NCI-H2029 treated with DMSO at 0.1 percent for 48 hours (cell line): ENCODE measurements around the gene DNMT3L.
"Not testable (repeated sequence)": the region's sequence is repeated elsewhere in the genome, so short reads cannot be mapped to it uniquely, and the experiment has no call there.

Experiments
- DNase-seq: peaks from one replicate; lab custom pipeline; 2025; lab: John Stamatoyannopoulos, UW

The DNMT3L gene

DNA sequence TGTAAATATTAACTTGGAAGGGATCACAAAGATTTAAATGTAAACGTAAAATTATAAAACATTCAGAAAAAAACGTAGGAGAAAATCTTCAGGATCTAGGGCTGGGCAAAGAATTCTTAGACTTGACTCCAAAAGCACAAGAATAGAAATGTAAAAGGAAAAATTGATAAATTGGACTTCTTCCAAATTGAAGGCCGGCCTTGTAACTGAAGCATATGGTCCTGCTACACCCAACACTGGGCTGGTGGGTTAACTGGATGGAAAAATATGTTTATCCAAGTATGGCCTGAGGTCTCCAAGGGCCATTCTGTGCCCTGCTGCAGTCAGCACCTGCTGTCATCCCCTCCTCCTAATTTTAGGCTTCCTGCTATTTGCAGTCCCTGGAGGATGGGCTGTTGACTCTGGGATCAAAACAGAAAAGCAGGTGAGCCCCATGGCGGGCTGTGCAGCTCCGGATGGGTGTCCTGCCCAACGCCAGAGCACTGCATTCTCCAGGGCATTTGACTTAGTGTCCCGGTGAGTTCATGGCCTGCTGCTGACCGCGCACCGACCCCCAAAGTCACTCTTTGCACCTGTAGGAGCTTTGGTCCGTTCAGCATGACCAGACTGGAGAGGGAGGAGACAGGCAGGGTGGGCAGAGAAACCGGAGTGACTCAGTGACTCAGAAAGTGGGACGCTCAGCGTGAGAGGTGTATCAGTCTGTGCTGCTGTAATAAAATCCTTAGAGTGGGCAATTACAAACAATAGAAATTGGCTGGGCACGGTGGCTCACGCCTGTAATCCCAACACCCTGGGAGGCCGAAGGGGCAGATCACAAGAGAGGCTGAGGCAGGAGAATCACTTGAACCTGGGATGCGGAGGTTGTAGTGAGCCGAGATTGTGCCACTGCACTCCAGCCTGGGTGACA lies 17.9 kb upstream of the DNMT3L start:
- DNase-seq = no peak

DNA sequence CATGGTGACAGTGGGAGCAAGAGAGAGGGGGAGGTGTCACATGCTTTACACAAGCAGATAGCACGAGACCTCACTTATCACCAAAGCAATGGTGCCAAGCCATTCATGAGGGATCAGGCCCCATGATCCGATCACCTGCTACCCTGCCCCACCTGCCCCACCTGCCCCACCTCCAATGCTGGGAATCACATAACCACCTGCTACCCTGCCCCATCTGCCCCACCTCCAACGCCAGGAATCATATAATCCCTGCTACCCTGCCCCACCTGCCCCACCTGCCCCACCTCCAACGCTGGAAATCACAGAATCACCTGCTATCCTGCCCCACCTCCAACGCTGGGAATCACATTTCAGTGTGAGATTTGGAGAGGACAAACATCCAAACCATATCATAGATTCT lies 13.3 kb upstream of the DNMT3L start:
- no peak for DNase-seq

DNA sequence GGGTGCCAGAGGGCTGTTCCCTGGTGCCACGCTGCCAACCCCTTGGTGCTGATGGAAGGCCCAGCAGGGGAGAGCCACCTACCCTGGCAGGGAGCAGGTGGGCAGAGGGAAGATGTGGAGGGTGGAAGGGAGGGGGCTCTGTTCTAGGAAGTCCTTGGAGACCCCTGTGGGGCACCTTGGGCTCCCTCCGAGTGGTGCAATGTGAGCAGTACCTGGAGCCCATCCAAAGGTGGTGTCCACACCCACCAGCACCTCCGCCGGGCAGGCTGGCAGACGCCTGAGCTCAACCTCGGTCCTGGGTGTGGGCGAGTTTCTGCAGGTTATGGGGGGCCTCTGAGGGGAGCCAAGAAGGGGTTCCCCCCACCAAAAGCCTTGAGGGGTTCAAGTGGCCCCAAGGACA lies 11.3 kb upstream of the DNMT3L start:
- no peak for DNase-seq

DNA sequence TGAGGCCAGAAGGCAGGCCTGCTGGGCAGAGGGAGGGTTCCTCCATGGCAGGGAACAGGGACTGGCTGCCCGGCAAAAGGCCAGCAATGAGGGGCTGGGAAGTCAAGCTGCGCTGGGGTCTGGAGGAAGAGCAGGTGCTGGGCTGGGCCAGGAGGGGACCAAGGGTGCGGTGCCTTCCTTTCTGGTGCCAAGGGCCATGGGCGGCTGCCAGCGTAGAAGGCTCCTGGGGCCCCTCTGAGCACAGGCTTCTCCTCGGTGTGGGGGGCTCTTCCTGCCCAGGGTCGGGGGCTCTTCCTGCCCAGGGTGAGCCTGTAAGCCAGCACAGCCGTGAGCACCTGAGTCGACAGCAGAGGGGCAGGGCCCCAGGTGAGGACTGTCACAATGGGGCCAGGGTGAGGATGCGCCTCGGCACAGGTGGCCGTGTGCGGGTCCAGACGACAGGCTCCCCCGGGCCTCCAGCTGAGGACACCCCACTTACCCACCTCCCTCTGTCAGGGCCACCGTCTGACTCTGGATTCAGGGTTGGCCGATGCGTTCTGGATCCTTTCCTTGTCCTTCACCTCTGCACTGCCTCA lies 10.7 kb upstream of the DNMT3L start:
- DNase-seq = no peak

DNA sequence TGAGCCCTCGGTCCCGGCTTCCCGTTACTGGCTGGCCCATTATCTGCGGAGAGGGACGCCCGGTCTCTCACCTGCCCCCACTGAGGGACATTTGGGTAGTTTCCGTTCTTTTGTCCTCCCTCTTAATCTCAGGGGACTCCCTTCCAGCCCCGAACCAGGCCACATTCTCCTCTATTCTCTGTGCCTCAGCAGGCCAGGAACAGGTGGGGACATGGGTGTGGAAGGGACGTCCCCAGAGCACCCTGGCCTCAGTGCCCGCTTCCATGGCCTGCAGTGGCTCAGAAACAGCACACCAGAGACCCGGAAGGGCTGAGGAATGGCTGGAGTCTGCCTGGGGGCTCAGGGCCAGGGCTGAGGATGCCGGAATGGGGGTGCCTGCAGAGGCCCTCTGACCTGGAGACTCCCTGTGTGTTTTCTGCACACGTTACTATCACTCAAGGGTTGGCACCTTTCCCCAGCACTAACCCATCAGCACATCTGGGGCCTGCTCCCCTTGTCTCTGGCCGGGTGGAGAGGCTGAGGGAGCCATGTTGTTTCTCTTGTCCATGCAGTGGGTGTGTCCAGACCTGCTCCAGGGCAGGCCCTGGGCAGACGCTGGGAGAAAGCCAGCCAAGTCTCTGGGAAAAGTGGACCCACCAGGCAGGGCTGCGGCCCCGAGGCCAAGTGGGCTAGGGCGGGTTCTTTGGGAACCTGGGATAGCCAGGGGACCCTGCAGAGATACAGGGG lies 10.0 kb upstream of the DNMT3L start:
- no peak for DNase-seq

DNA sequence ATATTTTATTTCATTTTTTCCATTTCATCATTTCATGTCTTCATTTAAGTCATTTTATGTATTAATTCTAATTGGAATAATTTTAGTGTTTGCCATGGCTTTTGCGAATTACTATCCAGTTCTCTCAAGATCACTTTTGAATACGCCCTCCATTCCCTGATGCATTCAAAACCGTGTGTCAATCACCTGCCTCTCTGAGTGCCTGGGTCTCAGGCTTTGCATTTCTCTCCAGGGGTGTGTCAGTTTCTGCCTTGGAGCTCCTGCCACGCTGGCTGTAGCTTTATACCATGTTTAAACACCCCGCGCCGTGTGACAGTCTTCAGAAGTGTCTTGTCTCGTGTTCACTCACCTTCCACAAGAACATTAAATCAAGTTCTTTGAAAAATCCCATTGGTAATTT lies 7.4 kb upstream of the DNMT3L start:
- no peak for DNase-seq

DNA sequence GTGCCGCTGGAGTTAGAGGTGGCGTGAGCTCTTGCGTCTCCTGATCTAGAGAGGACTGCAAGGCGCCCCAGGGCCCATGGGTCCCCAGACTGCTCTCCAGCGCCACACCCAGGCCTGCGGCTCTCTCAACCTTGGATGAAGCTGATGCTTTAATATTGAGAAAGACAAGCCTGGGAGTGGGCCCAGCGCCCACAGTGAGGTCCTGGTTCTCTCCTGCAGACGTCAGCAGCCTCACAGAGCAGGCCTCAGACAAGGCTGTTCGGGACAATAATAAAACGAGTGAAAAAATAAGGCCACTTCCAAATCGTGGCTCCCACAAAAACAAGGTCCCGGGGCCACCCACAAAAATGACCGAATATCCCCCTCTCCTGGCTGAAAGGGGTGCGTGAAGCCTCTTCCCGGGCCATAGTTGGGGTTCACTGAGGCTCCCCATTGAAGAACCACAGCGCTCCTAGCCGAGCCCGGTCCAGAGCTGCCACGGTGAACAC lies 6.0 kb upstream of the DNMT3L start:
- no peak for DNase-seq

DNA sequence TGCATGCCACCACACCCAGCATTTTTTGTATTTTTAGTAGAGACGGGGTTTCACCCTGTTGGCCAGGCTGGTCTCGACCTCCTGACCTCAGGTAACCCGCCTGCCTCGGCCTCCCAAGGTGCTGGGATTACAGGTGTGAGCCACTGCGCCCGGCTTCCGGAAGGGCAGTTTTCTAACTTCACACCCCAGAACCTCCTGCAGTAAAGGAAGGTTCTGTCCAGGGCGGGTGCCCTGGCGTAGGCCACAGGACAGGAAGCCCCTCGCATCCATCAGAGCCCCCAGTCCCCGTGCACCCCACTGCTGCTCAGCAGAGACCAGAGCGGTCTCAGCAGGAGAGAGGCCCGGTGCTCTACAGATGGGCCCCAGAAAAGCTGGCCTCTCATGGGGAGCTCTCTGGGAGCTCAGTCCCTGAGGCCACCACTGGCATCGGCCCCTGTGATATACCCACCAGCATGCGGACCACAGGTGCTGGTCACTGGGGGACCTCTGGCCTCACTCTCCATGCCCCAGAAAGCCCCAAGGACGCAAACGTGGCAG lies 4.1 kb upstream of the DNMT3L start:
- no peak for DNase-seq

DNA sequence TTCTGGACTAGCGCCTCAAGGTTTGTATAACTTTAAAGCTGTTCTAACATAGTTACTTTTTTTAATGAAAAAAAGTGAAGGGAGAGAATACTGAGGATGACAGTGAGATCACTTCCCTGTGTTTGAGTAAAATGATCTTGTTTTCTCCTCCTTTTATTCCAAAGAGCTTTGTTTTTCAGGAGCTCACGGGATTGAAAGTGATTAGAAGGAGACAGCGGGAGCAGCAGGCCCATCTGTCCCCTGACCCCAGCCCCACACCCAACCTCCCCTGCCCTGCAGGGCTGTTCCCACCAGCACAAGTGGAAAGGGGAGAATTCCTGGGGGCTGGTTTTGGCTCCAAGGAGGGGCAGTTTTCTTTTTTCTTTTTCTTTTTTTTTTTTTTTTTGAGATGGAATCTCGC lies 2.1 kb upstream of the DNMT3L start:
- DNase-seq = no peak

DNA sequence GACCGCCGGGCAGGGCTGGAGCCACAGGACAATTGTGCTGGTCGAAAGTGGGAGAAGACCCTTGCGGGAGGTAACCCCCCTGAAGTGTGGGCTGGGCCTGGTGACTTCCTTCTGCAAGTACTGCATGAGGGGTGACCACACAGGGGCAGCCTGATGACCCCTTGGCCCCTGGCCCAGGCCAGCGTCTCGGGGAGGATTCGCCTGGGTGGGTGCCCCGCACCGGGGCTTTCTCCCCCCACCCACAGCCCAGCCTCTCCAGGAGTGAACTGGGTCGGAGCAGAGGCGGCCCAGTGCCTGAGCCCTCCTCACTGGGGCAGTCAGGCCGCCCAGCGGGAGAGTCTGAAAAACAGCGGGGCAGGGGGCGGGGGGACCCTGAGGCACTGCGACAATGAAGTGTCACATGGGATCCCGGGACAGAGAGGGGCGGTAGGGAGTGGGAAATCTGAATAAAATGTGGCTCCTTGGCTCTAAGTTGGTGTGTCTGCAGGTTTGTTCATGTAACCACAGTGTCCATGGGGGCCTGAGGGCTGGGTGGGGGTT lies 1.6 kb upstream of the DNMT3L start:
- DNase-seq = no peak

DNA sequence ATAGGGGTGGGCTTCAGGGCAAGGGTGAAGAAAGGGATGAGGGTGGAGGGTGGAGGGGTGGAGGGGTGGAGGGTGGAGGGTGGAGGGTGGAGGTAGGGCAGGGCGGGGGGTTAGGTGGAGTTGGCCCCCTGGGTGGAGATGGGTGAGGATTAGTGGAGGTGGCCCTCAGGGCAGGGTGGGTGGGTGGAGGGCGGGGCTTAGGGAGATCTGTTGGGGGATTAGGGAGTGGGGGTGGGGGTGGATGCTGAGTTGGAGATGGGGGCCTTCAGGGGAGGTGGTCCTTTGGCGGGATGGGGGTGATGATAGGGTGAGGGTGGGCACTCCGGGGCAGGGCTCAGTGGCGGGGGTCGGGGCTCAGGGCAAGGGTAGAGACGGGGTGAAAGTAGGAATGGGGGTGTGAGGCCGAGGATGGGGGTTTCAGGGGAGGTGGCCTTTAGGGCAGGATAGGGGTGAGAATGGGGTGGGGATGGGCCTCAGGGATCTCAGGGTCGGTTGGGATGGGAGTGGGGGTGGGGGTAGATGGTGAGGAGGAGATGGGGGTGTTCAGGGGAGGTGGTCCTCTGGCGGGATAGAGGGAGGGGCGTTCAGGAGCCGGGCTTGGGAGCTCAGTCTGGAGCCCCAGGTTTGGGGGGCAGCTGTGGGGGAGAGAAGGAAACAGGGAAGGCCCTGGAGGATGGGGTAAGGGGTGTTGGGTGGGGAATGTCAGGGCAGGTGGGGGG lies 800 bp upstream of the DNMT3L start:
- no peak for DNase-seq

DNA sequence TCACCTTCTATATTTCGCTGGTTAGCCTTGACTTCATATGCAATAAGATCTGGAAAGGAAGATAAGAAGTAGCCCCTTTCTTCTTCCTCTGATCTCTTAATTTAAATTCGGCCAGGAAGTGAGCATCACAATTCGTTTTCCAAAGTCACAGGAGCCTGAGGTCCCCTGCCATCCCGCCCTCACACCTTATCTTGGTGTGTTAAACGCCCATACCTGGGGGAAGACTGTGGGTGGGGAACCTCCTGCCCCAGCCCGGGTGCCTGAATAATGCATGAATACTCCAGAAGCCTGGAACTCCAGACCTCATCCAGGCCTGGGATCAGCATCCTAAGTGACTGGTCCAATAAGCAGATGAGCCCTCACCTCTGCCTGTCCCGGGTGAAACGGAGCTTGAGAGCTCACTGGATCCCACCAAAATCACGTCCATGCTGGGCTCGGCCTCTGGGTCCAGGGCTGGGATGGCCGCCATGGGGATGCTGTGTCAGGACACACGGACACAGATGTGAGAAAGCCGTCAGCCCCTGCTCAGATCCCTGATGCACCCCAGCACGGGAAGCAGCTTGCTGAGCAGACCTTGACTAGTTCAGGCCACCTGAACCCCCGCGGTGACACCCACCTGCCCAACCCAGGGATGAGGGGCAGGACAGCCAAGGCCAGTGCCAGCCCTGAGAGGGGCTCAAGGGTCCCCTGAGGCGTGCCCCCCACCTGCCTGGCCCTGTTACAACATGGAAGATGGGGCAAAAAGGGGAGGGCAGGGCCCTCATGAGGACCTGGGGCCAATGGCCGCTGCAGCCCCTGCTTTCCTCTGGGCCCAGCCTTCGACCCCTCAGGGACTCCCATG lies 686 bp downstream of the DNMT3L start:
- DNase-seq = no peak

DNA sequence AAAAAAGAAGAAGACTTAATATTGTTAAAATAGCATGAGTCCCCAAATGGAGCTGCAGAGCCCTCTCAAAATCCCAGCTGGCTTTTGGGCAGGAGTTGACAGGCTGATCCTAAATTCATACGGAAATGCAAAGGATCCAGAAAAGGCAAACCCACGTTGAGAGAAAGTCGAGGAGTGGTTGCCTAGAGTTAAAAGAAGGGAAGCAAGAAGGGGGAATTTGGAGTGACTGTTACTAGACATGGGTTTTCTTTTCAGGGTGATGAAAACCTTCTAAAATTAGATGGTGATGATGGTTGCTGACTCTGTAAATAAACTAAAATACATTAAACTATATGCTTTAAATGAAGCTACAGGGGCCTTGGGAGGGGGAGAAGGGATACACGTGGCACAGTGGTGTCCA lies 1.6 kb downstream of the DNMT3L start:
- no peak for DNase-seq

DNA sequence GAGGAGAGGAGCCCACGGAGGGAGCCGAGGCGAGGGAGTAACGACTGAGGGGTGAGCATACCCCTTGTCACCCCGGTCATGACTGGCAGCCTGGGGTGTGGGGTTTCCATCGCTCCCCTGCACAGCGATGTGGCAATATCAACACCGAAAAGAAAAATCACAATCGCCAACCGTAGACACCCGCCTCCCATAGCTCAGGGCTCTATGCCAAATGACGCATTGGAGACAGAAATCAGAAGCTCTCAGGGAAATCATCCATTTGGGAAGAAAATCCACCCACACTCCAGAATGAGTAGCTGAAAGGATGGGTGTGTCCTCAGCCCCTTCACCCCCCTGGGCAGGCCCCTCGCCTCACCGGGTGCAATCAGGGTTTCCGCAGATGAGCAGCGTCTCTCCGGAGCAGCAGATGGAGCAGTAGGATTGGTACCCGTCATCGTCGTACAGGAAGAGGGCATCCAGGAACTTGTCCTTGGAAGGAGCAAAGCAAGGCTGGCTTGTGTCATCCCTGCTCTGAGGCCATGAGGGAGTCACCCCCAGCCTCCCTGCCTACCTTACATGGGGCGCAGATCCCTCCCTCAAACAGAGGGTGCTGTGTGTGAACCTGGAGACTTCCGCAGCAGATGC lies 2.5 kb downstream of the DNMT3L start:
- no peak for DNase-seq

DNA sequence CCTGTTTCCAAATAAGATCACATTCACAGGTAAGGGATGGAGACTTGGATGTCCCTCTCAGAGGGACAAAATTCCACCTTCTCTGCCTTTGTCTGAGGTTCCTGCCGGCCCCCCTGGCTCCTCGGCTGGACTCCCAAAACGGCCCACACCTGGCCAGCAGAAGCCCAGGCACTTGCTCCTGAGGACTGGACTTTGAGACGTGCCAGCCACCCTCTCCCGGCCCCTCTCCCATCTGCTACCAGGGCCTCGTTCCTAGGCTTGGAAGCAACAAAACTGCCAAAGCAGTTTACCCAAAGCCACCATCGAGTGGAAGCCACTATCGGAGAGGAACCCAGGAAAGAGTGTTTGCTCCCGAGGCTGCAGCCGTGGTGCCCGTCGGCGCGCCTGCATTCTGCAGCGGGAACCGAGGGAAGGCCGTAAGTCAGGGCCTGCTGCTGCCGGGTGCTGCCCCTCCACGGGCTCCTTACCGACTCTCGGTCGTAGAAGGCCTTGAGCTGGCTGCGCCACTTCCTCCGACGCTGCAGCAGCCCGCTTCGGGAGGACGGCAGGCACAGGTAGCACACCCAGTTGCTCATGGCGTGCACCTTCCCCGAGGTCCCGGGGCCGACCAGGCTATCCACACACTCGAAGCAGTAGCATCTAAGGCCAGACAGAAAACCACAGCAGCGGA lies 3.5 kb downstream of the DNMT3L start:
- DNase-seq = no peak

DNA sequence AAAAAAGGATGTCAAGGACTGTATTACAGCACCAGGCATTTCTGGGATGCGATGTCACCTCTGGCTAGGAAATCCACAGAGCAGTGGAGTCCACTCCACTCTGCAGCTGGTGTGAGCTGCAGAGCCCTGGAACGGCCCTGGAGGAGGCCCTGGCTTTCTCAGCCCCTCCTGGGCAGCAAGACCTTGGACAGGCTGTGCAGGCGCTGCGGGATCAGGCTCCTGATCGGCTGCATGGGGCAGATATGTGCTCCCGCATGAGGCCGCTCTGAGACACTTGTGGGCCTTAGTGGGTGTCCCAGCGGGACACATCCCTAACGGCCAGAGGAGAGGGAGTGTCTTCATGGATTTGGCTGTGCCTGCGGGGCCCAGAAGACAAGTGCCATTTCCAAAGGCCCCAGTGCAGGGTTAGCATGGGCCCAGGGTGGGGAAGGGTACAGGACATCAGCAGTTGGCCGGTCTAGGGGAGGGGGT lies 6.2 kb downstream of the DNMT3L start:
- no peak for DNase-seq

DNA sequence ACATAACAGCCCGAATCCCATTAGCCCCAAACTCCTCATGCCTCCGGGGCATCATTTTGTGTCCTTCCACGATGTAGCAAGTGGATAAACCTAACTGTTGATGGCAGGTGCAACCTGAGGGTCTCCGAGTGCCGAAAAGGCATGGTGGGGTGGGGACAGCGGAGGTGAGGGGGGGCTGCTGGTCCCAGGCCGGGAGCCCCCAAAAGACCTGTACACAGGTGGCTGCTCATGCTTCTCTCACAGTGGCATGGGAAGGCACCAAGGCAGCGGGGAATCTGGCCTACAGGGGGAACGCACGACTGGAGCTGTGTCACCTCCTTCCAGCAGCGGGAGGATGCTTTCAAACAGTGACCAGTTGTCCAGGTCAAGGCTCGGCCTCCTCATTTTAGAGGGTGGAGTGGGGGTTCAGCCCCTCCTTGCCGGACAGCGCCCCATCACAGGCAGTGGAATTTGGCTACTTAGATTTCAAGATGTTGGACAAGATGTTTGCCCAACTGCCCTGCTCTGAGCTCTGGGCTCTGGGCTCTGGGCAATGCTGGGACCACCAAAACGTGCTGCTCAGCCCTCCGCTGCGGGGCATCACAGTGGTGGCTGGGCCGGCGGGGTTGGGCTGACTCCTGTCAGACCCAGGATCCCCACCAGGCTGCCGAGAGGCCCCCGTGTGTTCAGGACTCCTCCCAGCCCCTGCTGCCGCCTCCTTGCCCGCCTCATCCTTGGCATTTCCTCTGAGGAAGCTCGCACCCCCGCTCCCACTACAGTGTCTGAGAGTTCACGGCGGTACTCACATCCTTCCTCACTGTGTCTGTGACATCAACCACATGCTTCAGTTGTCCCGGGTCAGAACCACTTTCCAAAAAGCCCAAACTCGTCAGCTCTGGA lies 7.6 kb downstream of the DNMT3L start:
- no peak for DNase-seq

DNA sequence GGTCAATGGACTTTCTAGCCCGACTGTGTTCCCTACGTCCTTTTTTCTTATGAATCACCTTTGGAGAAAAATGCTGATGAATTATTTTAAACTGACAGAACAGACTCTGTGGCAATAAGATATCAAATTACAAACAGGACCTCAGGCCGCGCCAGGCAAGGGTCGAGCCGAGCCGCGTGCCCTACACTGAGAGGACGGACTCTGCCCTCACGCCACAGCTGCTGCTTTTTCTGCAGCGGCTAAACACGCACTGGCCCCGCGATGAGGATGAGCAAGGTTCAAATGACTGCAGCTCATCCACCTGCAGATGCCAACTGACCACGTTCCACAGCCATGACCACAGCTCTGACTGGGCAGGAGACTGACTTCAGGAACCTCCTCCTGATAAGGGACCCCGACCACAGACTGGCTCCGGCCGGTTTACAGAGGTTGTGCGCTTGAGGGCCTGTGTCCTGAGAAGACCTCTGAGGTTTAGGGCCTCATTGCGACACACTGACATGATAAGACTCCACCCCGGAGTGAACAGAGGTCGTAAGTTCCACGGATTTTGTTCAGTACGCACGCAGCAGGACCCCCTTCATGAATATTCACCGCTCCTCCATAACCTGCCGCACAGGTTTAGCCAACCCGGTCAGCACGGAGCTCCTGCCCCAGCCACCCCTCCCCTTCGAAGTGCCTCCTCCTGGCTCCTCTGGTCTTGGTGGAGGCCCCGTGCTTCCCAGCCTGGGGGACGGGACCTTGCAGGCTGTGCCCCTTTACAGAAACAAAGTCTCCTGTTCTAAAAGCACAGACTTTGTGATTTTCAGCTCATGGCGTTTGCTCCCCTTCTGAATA lies 12.3 kb downstream of the DNMT3L start:
- DNase-seq = not testable (repeated sequence)
